ENCODE data around the gene C1QA.
"Not testable (repeated sequence)": the region's sequence is repeated elsewhere in the genome, so short reads cannot be mapped to it uniquely, and the experiment has no call there.

Gene C1QA

GRCh38 chr1:22641906-22642636, 5.6 kb downstream of the C1QA start:
- DNase-seq: peak; percentile 65

- no peak for DNase-seq
These were observed 7.0 kb downstream of the C1QA start, which contains the start of gene C1QC for GRCh38 chr1:22643381-22643780. C1QC (plus strand) TSS chr1:22643633; CDS start chr1:22644024, 391 bp downstream.

GRCh38 chr1:22643928-22644327, 7.5 kb downstream of the C1QA start:
- DNase-seq: no peak

GRCh38 chr1:22645931-22646330, 9.5 kb downstream of the C1QA start:
- no peak for DNase-seq

- DNase-seq: no peak
These were observed 10.0 kb downstream of the C1QA start for GRCh38 chr1:22646384-22646783.

GRCh38 chr1:22650089-22650693, 13.8 kb downstream of the C1QA start:
- no peak for DNase-seq

GRCh38 chr1:22651941-22652856, 15.8 kb downstream of the C1QA start:
- DNase-seq: no peak

- DNase-seq: no peak
These were observed 16.5 kb downstream of the C1QA start, which contains the start of gene C1QB for GRCh38 chr1:22652881-22653316. C1QB (plus strand) TSS chr1:22653236; CDS start chr1:22659463, 6,227 bp downstream.

GRCh38 chr1:22654692-22655091, 18.3 kb downstream of the C1QA start:
- DNase-seq: no peak

- DNase-seq: no peak
These were observed 22.1 kb downstream of the C1QA start for GRCh38 chr1:22658385-22659163.

- DNase-seq: no peak
These were observed 24.4 kb downstream of the C1QA start for GRCh38 chr1:22660716-22661241.

GRCh38 chr1:22661880-22662279, 25.5 kb downstream of the C1QA start:
- no peak for DNase-seq

GRCh38 chr1:22662318-22662717, 25.9 kb downstream of the C1QA start:
- DNase-seq: no peak

- DNase-seq: no peak
These were observed 26.6 kb downstream of the C1QA start for GRCh38 chr1:22662986-22663408.

- DNase-seq: no peak
These were observed 29.3 kb downstream of the C1QA start for GRCh38 chr1:22665752-22666151.

GRCh38 chr1:22666412-22666811, 30.0 kb downstream of the C1QA start:
- no peak for DNase-seq

- not testable (repeated sequence) for DNase-seq
These were observed 32.4 kb downstream of the C1QA start for GRCh38 chr1:22668840-22669239.

- no peak for DNase-seq
These were observed 34.0 kb downstream of the C1QA start for GRCh38 chr1:22670352-22670975.

GRCh38 chr1:22671999-22672398, 35.6 kb downstream of the C1QA start:
- no peak for DNase-seq

- DNase-seq: no peak
These were observed 37.3 kb downstream of the C1QA start for GRCh38 chr1:22673486-22674409.

GRCh38 chr1:22674410-22674749, 38.0 kb downstream of the C1QA start:
- DNase-seq: no peak
